Endodermal cell (in vitro differentiated cells): ENCODE data around the gene MTUS2. TPM values are rescaled to one million over a fixed set of nuclear protein-coding genes. Genes with fewer than 3 reads are reported as not detected.

Experiments
- DNase-seq: peaks from one replicate; pipeline ENCODE4 v3.0.0-alpha.2; 2017
- H3K27ac ChIP-seq: 2 replicates; pipeline ENCODE4 v1.5.1; 2013; ENCODE audit warnings: mild to moderate bottlenecking, low read depth, low read length, moderate library complexity
- H3K27me3 ChIP-seq: 2 replicates; pipeline ENCODE4 v1.6.1; 2013; ENCODE audit warnings: mild to moderate bottlenecking, low read length, moderate library complexity; ENCODE audit not compliant: insufficient read depth, control insufficient read depth, poor library complexity, severe bottlenecking
- H3K36me3 ChIP-seq: 2 replicates; pipeline ENCODE4 v1.7.0; 2013; ENCODE audit warnings: mild to moderate bottlenecking, low read length, moderate library complexity; ENCODE audit not compliant: control insufficient read depth, insufficient read depth
- H3K4me1 ChIP-seq: one replicate; pipeline ENCODE4 v1.7.0; 2013; ENCODE audit warnings: low read length; ENCODE audit not compliant: control insufficient read depth, insufficient read depth
- H3K4me3 ChIP-seq: 2 replicates; pipeline ENCODE4 v1.5.1; 2013; ENCODE audit warnings: mild to moderate bottlenecking, low read length, moderate library complexity
- H3K9ac ChIP-seq: 2 replicates; pipeline ENCODE4 v1.6.1; 2013; ENCODE audit warnings: mild to moderate bottlenecking, low read length, moderate library complexity; ENCODE audit not compliant: poor library complexity, severe bottlenecking; ENCODE audit errors: extremely low read depth
- H3K9me3 ChIP-seq: 2 replicates; pipeline ENCODE4 v1.6.1; 2013; ENCODE audit warnings: mild to moderate bottlenecking, low read length, moderate library complexity; ENCODE audit not compliant: control insufficient read depth
- H3K27ac Mint-ChIP-seq: 2 replicates; pipeline ENCODE4 v1.8.0; 2020; ENCODE audit warnings: mixed read lengths
- H3K27me3 Mint-ChIP-seq: 2 replicates; pipeline ENCODE4 v1.8.0; 2021; ENCODE audit warnings: mild to moderate bottlenecking, mixed read lengths; ENCODE audit not compliant: insufficient read depth
- H3K36me3 Mint-ChIP-seq: 2 replicates; pipeline ENCODE4 v1.8.0; 2020; ENCODE audit warnings: low read depth, mixed read lengths
- H3K4me1 Mint-ChIP-seq: 2 replicates; pipeline ENCODE4 v1.8.0; 2020; ENCODE audit warnings: mixed read lengths
- H3K4me3 Mint-ChIP-seq: 2 replicates; pipeline ENCODE4 v1.8.0; 2020; ENCODE audit warnings: mild to moderate bottlenecking, moderate library complexity, mixed read lengths
- H3K9me3 Mint-ChIP-seq: 2 replicates; pipeline ENCODE4 v1.8.0; 2020; ENCODE audit warnings: mild to moderate bottlenecking, mixed read lengths
- WGBS, 2 experiments: methylation state at CpG; one replicate each; pipeline versions ENCODE4 v1.1.5 to v1.1.7; 2013; ENCODE audit warnings: missing lambda C conversion rate in 2 of 2, mixed read lengths in 1 of 2; ENCODE audit not compliant: insufficient coverage in 1 of 2, insufficient read length in 1 of 2; 5-methylcytosine and 5-hydroxymethylcytosine counted together
- total RNA-seq, 2 donors: library from RNA; stranded (reverse); fragmentation: NEBNext Ultra II Directional in 1 of 2; extraction: Animal tissue kit (Norgen Biotek cat#: 25700) in 1 of 2; gene quantifications; 2 replicates in 1 of 2; 3 replicates in 1 of 2; pipeline ENCODE4 v1.2.1, GENCODE V29; 2021
- TF ChIP-seq, protein P1 (sequence below): fragments of 200-600 bp; sonication (generic); conservative IDR thresholded peaks from 2 replicates; pipeline ENCODE4 v1.5.0; 2021; ENCODE audit warnings: antibody characterized with exemption, mild to moderate bottlenecking

The MTUS2 gene
- total RNA-seq, 2 donors from 2014 or later: 1.2 to 1.3 TPM

GRCh38 chr13:29024783-29025182, 204.6 kb downstream of the MTUS2 start:
- Mint-ChIP-seq H3K4me3 (no peak overlapping the region), H3K36me3 (no peaks in the 10 kb centered on the region), H3K27me3 (peaks cover 4% of the 10 kb centered on the region), H3K9me3 (no peaks in the 10 kb centered on the region), H3K27ac (no peak overlapping the region), H3K4me1 (peaks cover 5% of the 10 kb centered on the region)
- Histone ChIP-seq H3K9me3 (peaks cover 43% of the 10 kb centered on the region), H3K27ac (no peak overlapping the region), H3K27me3 (no peaks in the 10 kb centered on the region), H3K9ac (no peak overlapping the region), H3K4me3 (no peak overlapping the region), H3K36me3 (no peaks in the 10 kb centered on the region), H3K4me1 (no peaks in the 10 kb centered on the region)
- DNase-seq: no peak
- TF ChIP-seq, protein P1, sequence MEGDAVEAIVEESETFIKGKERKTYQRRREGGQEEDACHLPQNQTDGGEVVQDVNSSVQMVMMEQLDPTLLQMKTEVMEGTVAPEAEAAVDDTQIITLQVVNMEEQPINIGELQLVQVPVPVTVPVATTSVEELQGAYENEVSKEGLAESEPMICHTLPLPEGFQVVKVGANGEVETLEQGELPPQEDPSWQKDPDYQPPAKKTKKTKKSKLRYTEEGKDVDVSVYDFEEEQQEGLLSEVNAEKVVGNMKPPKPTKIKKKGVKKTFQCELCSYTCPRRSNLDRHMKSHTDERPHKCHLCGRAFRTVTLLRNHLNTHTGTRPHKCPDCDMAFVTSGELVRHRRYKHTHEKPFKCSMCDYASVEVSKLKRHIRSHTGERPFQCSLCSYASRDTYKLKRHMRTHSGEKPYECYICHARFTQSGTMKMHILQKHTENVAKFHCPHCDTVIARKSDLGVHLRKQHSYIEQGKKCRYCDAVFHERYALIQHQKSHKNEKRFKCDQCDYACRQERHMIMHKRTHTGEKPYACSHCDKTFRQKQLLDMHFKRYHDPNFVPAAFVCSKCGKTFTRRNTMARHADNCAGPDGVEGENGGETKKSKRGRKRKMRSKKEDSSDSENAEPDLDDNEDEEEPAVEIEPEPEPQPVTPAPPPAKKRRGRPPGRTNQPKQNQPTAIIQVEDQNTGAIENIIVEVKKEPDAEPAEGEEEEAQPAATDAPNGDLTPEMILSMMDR: no peak
- WGBS, 2 experiments: 79 to 86% methylated on average over 7 to 8 of the region's 8 CpGs

- H3K27me3 Mint-ChIP-seq: peaks cover 4% of the 10 kb centered on the region
- WGBS, 2 experiments: 91 to 95% methylated on average over 2 to 5 of the region's 5 CpGs
These were observed 208.7 kb downstream of the MTUS2 start for GRCh38 chr13:29028868-29029267.

DNA sequence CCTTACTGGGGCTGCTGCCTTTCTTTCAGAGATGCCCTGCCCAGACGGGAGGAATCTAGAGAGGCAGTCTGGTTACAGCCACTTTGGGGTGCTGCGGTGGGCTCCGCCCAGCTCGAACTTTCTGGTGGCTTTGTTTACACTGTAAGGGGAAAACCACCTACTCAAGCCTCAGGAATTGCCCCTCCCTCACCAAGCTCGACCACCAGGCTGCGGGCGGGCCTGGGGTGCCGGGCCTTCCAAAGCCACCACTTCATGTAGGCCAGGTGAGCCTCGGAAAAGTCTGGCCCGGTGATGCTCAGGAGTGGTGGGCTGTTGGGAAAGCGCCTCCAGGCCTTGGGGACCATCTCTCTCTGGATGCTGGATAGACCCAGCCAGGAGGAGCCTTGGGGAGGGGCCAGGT, 218.6 kb downstream of the MTUS2 start:
- no peak overlapping the region for H3K9ac ChIP-seq
- no peak overlapping the region for H3K4me3 Mint-ChIP-seq
- H3K27ac Mint-ChIP-seq: no peak overlapping the region
- H3K4me1 Mint-ChIP-seq: no peaks in the 10 kb centered on the region
- H3K9me3 Mint-ChIP-seq: no peaks in the 10 kb centered on the region
- no peaks in the 10 kb centered on the region for H3K4me1 ChIP-seq
- DNase-seq: peak; percentile 18
- TF ChIP-seq, protein P1: no peak
- H3K27me3 ChIP-seq: no peaks in the 10 kb centered on the region
- H3K27me3 Mint-ChIP-seq: peaks cover 2% of the 10 kb centered on the region
- H3K36me3 Mint-ChIP-seq: no peaks in the 10 kb centered on the region
- H3K36me3 ChIP-seq: no peaks in the 10 kb centered on the region
- WGBS, 2 experiments: 89 to 94% methylated on average over 6 to 11 of the region's 11 CpGs
- H3K27ac ChIP-seq: no peak overlapping the region
- no peak overlapping the region for H3K4me3 ChIP-seq
- H3K9me3 ChIP-seq: peaks cover 21% of the 10 kb centered on the region

More at GRCh38 chr13:29028868-29029267, 208.7 kb downstream of the MTUS2 start:
- Histone ChIP-seq H3K9me3 (peaks cover 31% of the 10 kb centered on the region), H3K4me3 (no peak overlapping the region), H3K27me3 (no peaks in the 10 kb centered on the region), H3K9ac (no peak overlapping the region), H3K27ac (no peak overlapping the region), H3K4me1 (no peaks in the 10 kb centered on the region), H3K36me3 (no peaks in the 10 kb centered on the region)
- TF ChIP-seq, protein P1: no peak
- Mint-ChIP-seq H3K4me1 (peaks cover 5% of the 10 kb centered on the region), H3K4me3 (no peak overlapping the region), H3K36me3 (no peaks in the 10 kb centered on the region), H3K9me3 (no peaks in the 10 kb centered on the region), H3K27ac (no peak overlapping the region)
- no peak for DNase-seq
